ENCODE measurements around the gene RP2.

GRCh38 chrX:46927718-46928117 lies 90.9 kb downstream of the RP2 start:
- TF ChIP-seq POLR2AphosphoS5 (IDR thresholded peaks at IDR 0.05; ENCODE audit: low read depth, low read length) = no peak
- no peak for TF ChIP-seq CTCF (IDR thresholded peaks at IDR 0.05 in 2 of 3, conservative IDR thresholded peaks at IDR 0.05 in 1 of 3; ENCODE audit: borderline replicate concordance in 1 of 3, insufficient read depth in 1 of 3, low read depth in 2 of 3, low read length in 2 of 3)
- TF ChIP-seq POLR2A (IDR thresholded peaks at IDR 0.05; ENCODE audit: borderline replicate concordance, extremely low read depth, insufficient read depth, insufficient read length) = no peak
- TF ChIP-seq SP1 (IDR thresholded peaks at IDR 0.05; ENCODE audit: low read depth) = no peak
- no peak for TF ChIP-seq EZH2phosphoT487 (IDR thresholded peaks at IDR 0.05; ENCODE audit: borderline replicate concordance)
- TF ChIP-seq RAD21 (IDR thresholded peaks at IDR 0.05; ENCODE audit: low read depth) = no peak
- TF ChIP-seq MAX (IDR thresholded peaks at IDR 0.05) = no peak
- no peak for TF ChIP-seq SIN3A (IDR thresholded peaks at IDR 0.05; ENCODE audit: low read depth)
- TF ChIP-seq YY1 (IDR thresholded peaks at IDR 0.05; ENCODE audit: extremely low read depth, insufficient replicate concordance, low read depth, low read length) = no peak

Measured in HCT116 (cell line).